Kidney (tissue), 14 donors: ENCODE results near the gene SUPT16H. TPM values are rescaled to one million over a fixed set of nuclear protein-coding genes. Genes with fewer than 3 reads are reported as not detected.

Experiments used
- DNase-seq, 5 donors: peaks; one replicate each; pipeline ENCODE4 v3.0.0-alpha.2; 2013 to 2020
- FAIRE-seq: peaks from 2 replicates; lab custom pipeline; 2012; peaks lifted over from hg19 to GRCh38; lab: Jason Lieb, UNC
- H3K27ac ChIP-seq, 2 donors: one replicate each; pipeline ENCODE4 v1.7.0; 2013; ENCODE audit warnings: low read depth in 2 of 2, low read length in 2 of 2, inconsistent platforms in 1 of 2
- H3K27me3 ChIP-seq: one replicate; pipeline ENCODE4 v1.7.1; 2013; ENCODE audit warnings: low read length, inconsistent platforms; ENCODE audit not compliant: control insufficient read depth, insufficient read depth
- H3K36me3 ChIP-seq, 3 donors: one replicate each; pipeline versions ENCODE4 v1.7.0 to v1.7.1; 2013; ENCODE audit warnings: low read length in 3 of 3, control low read depth in 1 of 3, inconsistent platforms in 1 of 3; ENCODE audit not compliant: insufficient read depth in 3 of 3, control insufficient read depth in 2 of 3
- H3K4me1 ChIP-seq, 3 donors: one replicate each; pipeline versions ENCODE4 v1.7.0 to v1.7.1; 2013; ENCODE audit warnings: low read length in 3 of 3, inconsistent platforms in 1 of 3, low read depth in 1 of 3; ENCODE audit not compliant: control insufficient read depth in 2 of 3, insufficient read depth in 2 of 3
- H3K4me3 ChIP-seq, 3 donors: one replicate each; pipeline versions ENCODE4 v1.7.0 to v1.8.1; 2013; ENCODE audit warnings: low read length in 3 of 3, control low read depth in 1 of 3, inconsistent platforms in 1 of 3
- H3K9ac ChIP-seq, 3 donors: one replicate each; pipeline versions ENCODE4 v1.7.0 to v1.7.1; 2013; ENCODE audit warnings: low read length in 3 of 3, control low read depth in 1 of 3, inconsistent platforms in 1 of 3
- H3K9me3 ChIP-seq, 3 donors: one replicate each; pipeline versions ENCODE4 v1.7.0 to v1.7.1; 2013; ENCODE audit warnings: low read length in 3 of 3, control low read depth in 1 of 3, inconsistent platforms in 1 of 3; ENCODE audit not compliant: control insufficient read depth in 2 of 3, insufficient read depth in 1 of 3
- CTCF ChIP-seq: IDR thresholded peaks from 3 replicates; pipeline ENCODE4 v1.5.1; 2012; ENCODE audit warnings: mild to moderate bottlenecking, moderate library complexity, borderline replicate concordance; ENCODE audit not compliant: insufficient read depth; ENCODE audit errors: extremely low read depth
- intact Hi-C: fragments of 100-400 bp; cut with DNase I; formaldehyde crosslinking; loops from one replicate; pipeline ENCODE4 v1.11.1; 2022
- polyA plus RNA-seq: library from polyadenylated mRNA; stranded (reverse); fragments of 350-450 nt; fragmentation: Illumina TruSeq; extraction: RNeasy Lipid Tissue Mini Kit (QIAGEN cat#74804); gene quantifications from one replicate; pipeline ENCODE4 v1.2.3, GENCODE V29; 2014; ENCODE audit warnings: low read depth, low replicate concordance; ENCODE audit not compliant: insufficient read depth
- total RNA-seq: library from RNA; stranded (reverse); fragmentation: NEBNext Ultra II Directional; extraction: Animal tissue kit (Norgen Biotek cat#: 25700); gene quantifications from one replicate; pipeline ENCODE4 v1.2.1, GENCODE V29; 2021
- donor health status: control.
- donor health status: control.
- donor health status: control.
- donor health status: control.
- donor health status: control.
- donor health status: DM: yes; HTN: yes; CAD: no.
- donor health status: Normal renal cell carcinoma (clear cell type).

Gene SUPT16H
- total and polyA plus RNA-seq, 2 donors from 2014 or later = 38.1 to 58.8 TPM

GRCh38 chr14:21352587-21352986, 31.2 kb downstream of the SUPT16H start:
- Histone ChIP-seq H3K36me3 (peaks cover 8 to 43% (median 37%) of the 10 kb centered on the region in 3 donors), H3K4me3 (no peak overlapping the region), H3K9me3 (no peaks in the 10 kb centered on the region), H3K4me1 (no peaks in the 10 kb centered on the region), H3K27ac (no peak overlapping the region), H3K9ac (no peak overlapping the region), H3K27me3 (no peaks in the 10 kb centered on the region)
- intact Hi-C loops = no loop called here
- TF ChIP-seq CTCF = no peak
- DNase-seq (peak in 1 of 5 donors; percentile 2), FAIRE-seq (no peak)

GRCh38 chr14:21350539-21350938, 33.3 kb downstream of the SUPT16H start:
- no peak overlapping the region for H3K4me3 ChIP-seq
- no peak for FAIRE-seq
- H3K27ac ChIP-seq = no peak overlapping the region
- H3K36me3 ChIP-seq = peaks cover 8 to 33% (median 29%) of the 10 kb centered on the region in 3 donors
- no peak overlapping the region for H3K9ac ChIP-seq
- DNase-seq = no peak
- intact Hi-C loops = no loop called here
- H3K9me3 ChIP-seq = no peaks in the 10 kb centered on the region
- H3K4me1 ChIP-seq = no peaks in the 10 kb centered on the region
- TF ChIP-seq CTCF = no peak
- H3K27me3 ChIP-seq = no peaks in the 10 kb centered on the region

- Histone ChIP-seq H3K27me3 (no peaks in the 10 kb centered on the region), H3K4me3 (no peak overlapping the region), H3K36me3 (peaks cover 4 to 14% (median 13%) of the 10 kb centered on the region in 3 donors), H3K9me3 (no peaks in the 10 kb centered on the region), H3K9ac (no peak overlapping the region), H3K27ac (no peak overlapping the region), H3K4me1 (no peaks in the 10 kb centered on the region)
- TF ChIP-seq CTCF = no peak
- FAIRE-seq (no peak), DNase-seq (no peak)
- intact Hi-C loops = no loop called here
Measured at GRCh38 chr14:21347201-21347600, 36.6 kb downstream of the SUPT16H start.
